Measurements from ENCODE around the gene CYB5A. TPM values are rescaled to one million over a fixed set of nuclear protein-coding genes. Genes with fewer than 3 reads are reported as not detected.

The CYB5A gene
- total and polyA plus RNA-seq, 2 of the 8 experiments (the other 6 are each of a cell fraction or from before 2014, with no cell fraction given), result 154 to 195 TPM

- no peak for TF ChIP-seq CTCF (IDR thresholded peaks at IDR 0.05; ENCODE audit: control extremely low read depth in 1 of 3, insufficient read depth in 1 of 3, low read depth in 1 of 3, low read length in 3 of 3)
- TF ChIP-seq ATF2 (IDR thresholded peaks at IDR 0.05; ENCODE audit: low read length), result no peak
- TF ChIP-seq CHD7 (IDR thresholded peaks at IDR 0.05; ENCODE audit: insufficient replicate concordance, low read length), result no peak
- no peak for TF ChIP-seq CEBPB (IDR thresholded peaks at IDR 0.05; ENCODE audit: low read depth, low read length)
- TF ChIP-seq HDAC2 (IDR thresholded peaks at IDR 0.05; ENCODE audit: borderline replicate concordance in 1 of 2, low read depth in 2 of 2, low read length in 2 of 2), result no peak
These were observed 34.7 kb downstream of the CYB5A start (continued) for GRCh38 chr18:74257083-74257482.

All from H1 (cell line).